Endodermal cell (in vitro differentiated cells): Measurements from ENCODE around the gene DNMBP. TPM values are rescaled to one million over a fixed set of nuclear protein-coding genes. Genes with fewer than 3 reads are reported as not detected.
"Not testable (repeated sequence)": the region's sequence is repeated elsewhere in the genome, so short reads cannot be mapped to it uniquely, and the experiment has no call there.

ENCODE experiments used
- DNase-seq: peaks from one replicate; pipeline ENCODE4 v3.0.0-alpha.2; 2017
- H3K27ac ChIP-seq: 2 replicates; pipeline ENCODE4 v1.5.1; 2013; ENCODE audit warnings: mild to moderate bottlenecking, low read depth, low read length, moderate library complexity
- H3K27me3 ChIP-seq: 2 replicates; pipeline ENCODE4 v1.6.1; 2013; ENCODE audit warnings: mild to moderate bottlenecking, low read length, moderate library complexity; ENCODE audit not compliant: insufficient read depth, control insufficient read depth, poor library complexity, severe bottlenecking
- H3K36me3 ChIP-seq: 2 replicates; pipeline ENCODE4 v1.7.0; 2013; ENCODE audit warnings: mild to moderate bottlenecking, low read length, moderate library complexity; ENCODE audit not compliant: control insufficient read depth, insufficient read depth
- H3K4me1 ChIP-seq: one replicate; pipeline ENCODE4 v1.7.0; 2013; ENCODE audit warnings: low read length; ENCODE audit not compliant: control insufficient read depth, insufficient read depth
- H3K4me3 ChIP-seq: 2 replicates; pipeline ENCODE4 v1.5.1; 2013; ENCODE audit warnings: mild to moderate bottlenecking, low read length, moderate library complexity
- H3K9ac ChIP-seq: 2 replicates; pipeline ENCODE4 v1.6.1; 2013; ENCODE audit warnings: mild to moderate bottlenecking, low read length, moderate library complexity; ENCODE audit not compliant: poor library complexity, severe bottlenecking; ENCODE audit errors: extremely low read depth
- H3K9me3 ChIP-seq: 2 replicates; pipeline ENCODE4 v1.6.1; 2013; ENCODE audit warnings: mild to moderate bottlenecking, low read length, moderate library complexity; ENCODE audit not compliant: control insufficient read depth
- H3K27ac Mint-ChIP-seq: 2 replicates; pipeline ENCODE4 v1.8.0; 2020; ENCODE audit warnings: mixed read lengths
- H3K27me3 Mint-ChIP-seq: 2 replicates; pipeline ENCODE4 v1.8.0; 2021; ENCODE audit warnings: mild to moderate bottlenecking, mixed read lengths; ENCODE audit not compliant: insufficient read depth
- H3K36me3 Mint-ChIP-seq: 2 replicates; pipeline ENCODE4 v1.8.0; 2020; ENCODE audit warnings: low read depth, mixed read lengths
- H3K4me1 Mint-ChIP-seq: 2 replicates; pipeline ENCODE4 v1.8.0; 2020; ENCODE audit warnings: mixed read lengths
- H3K4me3 Mint-ChIP-seq: 2 replicates; pipeline ENCODE4 v1.8.0; 2020; ENCODE audit warnings: mild to moderate bottlenecking, moderate library complexity, mixed read lengths
- H3K9me3 Mint-ChIP-seq: 2 replicates; pipeline ENCODE4 v1.8.0; 2020; ENCODE audit warnings: mild to moderate bottlenecking, mixed read lengths
- CTCF ChIP-seq: fragments of 200-600 bp; sonication (generic); conservative IDR thresholded peaks from 2 replicates; pipeline ENCODE4 v1.5.0; 2021; ENCODE audit warnings: antibody characterized with exemption, mild to moderate bottlenecking
- WGBS, 2 experiments: methylation state at CpG; one replicate each; pipeline versions ENCODE4 v1.1.5 to v1.1.7; 2013; ENCODE audit warnings: missing lambda C conversion rate in 2 of 2, mixed read lengths in 1 of 2; ENCODE audit not compliant: insufficient coverage in 1 of 2, insufficient read length in 1 of 2; 5-methylcytosine and 5-hydroxymethylcytosine counted together
- total RNA-seq, 2 donors: library from RNA; stranded (reverse); fragmentation: NEBNext Ultra II Directional in 1 of 2; extraction: Animal tissue kit (Norgen Biotek cat#: 25700) in 1 of 2; gene quantifications; 2 replicates in 1 of 2; 3 replicates in 1 of 2; pipeline ENCODE4 v1.2.1, GENCODE V29; 2021

The DNMBP gene
- total RNA-seq, 2 donors from 2014 or later = 45.4 to 85.4 TPM

GRCh38 chr10:100014071-100014762 lies 4.5 kb upstream of the DNMBP start:
- no peaks in the 10 kb centered on the region for H3K9me3 ChIP-seq
- WGBS, 2 experiments = 93 to 94% methylated on average over 5 of the region's 5 CpGs
- DNase-seq = no peak
- H3K27ac ChIP-seq = no peak overlapping the region
- no peaks in the 10 kb centered on the region for H3K27me3 ChIP-seq
- Mint-ChIP-seq H3K4me1 (peaks cover 28% of the 10 kb centered on the region), H3K27me3 (peaks cover 8% of the 10 kb centered on the region), H3K27ac (peak overlapping the region; percentile 19), H3K9me3 (peaks cover 1% of the 10 kb centered on the region), H3K4me3 (no peak overlapping the region), H3K36me3 (no peaks in the 10 kb centered on the region)
- no peak overlapping the region for H3K9ac ChIP-seq
- H3K36me3 ChIP-seq = no peaks in the 10 kb centered on the region
- H3K4me1 ChIP-seq = peaks cover 5% of the 10 kb centered on the region
- no peak overlapping the region for H3K4me3 ChIP-seq
- no peak for TF ChIP-seq CTCF

GRCh38 chr10:100013621-100014020 lies 3.9 kb upstream of the DNMBP start:
- WGBS, 2 experiments = 88 to 89% methylated on average over 1 of the region's 1 CpG
- H3K27ac Mint-ChIP-seq = no peak overlapping the region
- H3K4me1 ChIP-seq = peaks cover 2% of the 10 kb centered on the region
- no peaks in the 10 kb centered on the region for H3K9me3 ChIP-seq
- peaks cover 1% of the 10 kb centered on the region for H3K9me3 Mint-ChIP-seq
- H3K4me1 Mint-ChIP-seq = peaks cover 29% of the 10 kb centered on the region
- no peak overlapping the region for H3K27ac ChIP-seq
- no peak overlapping the region for H3K4me3 Mint-ChIP-seq
- no peaks in the 10 kb centered on the region for H3K36me3 Mint-ChIP-seq
- no peaks in the 10 kb centered on the region for H3K36me3 ChIP-seq
- H3K4me3 ChIP-seq = no peak overlapping the region
- no peak overlapping the region for H3K9ac ChIP-seq
- DNase-seq = no peak
- TF ChIP-seq CTCF = no peak
- H3K27me3 ChIP-seq = no peaks in the 10 kb centered on the region
- peaks cover 8% of the 10 kb centered on the region for H3K27me3 Mint-ChIP-seq

GRCh38 chr10:100011906-100012305 lies 2.2 kb upstream of the DNMBP start:
- H3K4me1 ChIP-seq, H3K9me3 Mint-ChIP-seq, H3K27ac ChIP-seq, H3K4me3 ChIP-seq, H3K27me3 Mint-ChIP-seq, H3K9me3 ChIP-seq, H3K27me3 ChIP-seq, H3K36me3 Mint-ChIP-seq, DNase-seq, H3K4me3 Mint-ChIP-seq, H3K27ac Mint-ChIP-seq, H3K9ac ChIP-seq, H3K36me3 ChIP-seq: not testable (repeated sequence)
- 86 to 95% methylated on average over 19 to 20 of the region's 20 CpGs for WGBS, 2 experiments
- peaks cover 40% of the 10 kb centered on the region for H3K4me1 Mint-ChIP-seq
